NCI-H1105 (cell line): Measurements from ENCODE around the gene MBTPS1.

Experiments
- DNase-seq: peaks from one replicate; lab custom pipeline; 2025; lab: John Stamatoyannopoulos, UW

MBTPS1 gene

GRCh38 chr16:84116720-84117493 is at the start of gene MBTPS1:
Gene MBTPS1 (minus strand): TSS chr16:84116942. CDS start chr16:84101783, 15,159 bp downstream.
- DNase-seq: peak; percentile 91

- DNase-seq: no peak
These were observed 49.0 kb upstream of the MBTPS1 start for GRCh38 chr16:84165746-84166145.

GRCh38 chr16:84161801-84162200 is 45.1 kb upstream of the MBTPS1 start:
- no peak for DNase-seq

GRCh38 chr16:84161037-84161436 is 44.3 kb upstream of the MBTPS1 start:
- no peak for DNase-seq

GRCh38 chr16:84159800-84160199 is 43.1 kb upstream of the MBTPS1 start:
- no peak for DNase-seq

- no peak for DNase-seq
These were observed 42.3 kb upstream of the MBTPS1 start for GRCh38 chr16:84159007-84159406.

GRCh38 chr16:84156342-84156784 is 39.6 kb upstream of the MBTPS1 start:
- no peak for DNase-seq

- no peak for DNase-seq
These were observed 39.0 kb upstream of the MBTPS1 start for GRCh38 chr16:84155771-84156170.

GRCh38 chr16:84155226-84155625 is 38.5 kb upstream of the MBTPS1 start:
- no peak for DNase-seq

GRCh38 chr16:84153660-84154214 is 37.0 kb upstream of the MBTPS1 start:
- DNase-seq: no peak

- no peak for DNase-seq
These were observed 34.2 kb upstream of the MBTPS1 start for GRCh38 chr16:84150926-84151325.

- DNase-seq: peak; percentile 69
These were observed 28.3 kb upstream of the MBTPS1 start, which contains the start of the genes DNAAF1 and HSDL1 for GRCh38 chr16:84144859-84145639. Gene DNAAF1 (plus strand): TSS chr16:84145308. CDS start chr16:84145441, 133 bp downstream. Gene HSDL1 (minus strand): TSS chr16:84145177. CDS start chr16:84131321, 13,856 bp downstream.

GRCh38 chr16:84144209-84144858 is 27.6 kb upstream of the MBTPS1 start:
- no peak for DNase-seq

GRCh38 chr16:84143784-84144199 is 27.1 kb upstream of the MBTPS1 start:
- DNase-seq: no peak

GRCh38 chr16:84143081-84143480 is 26.3 kb upstream of the MBTPS1 start:
- DNase-seq: no peak

GRCh38 chr16:84141143-84141670 is 24.5 kb upstream of the MBTPS1 start:
- no peak for DNase-seq

- DNase-seq: no peak
These were observed 23.0 kb upstream of the MBTPS1 start for GRCh38 chr16:84139628-84140258.

GRCh38 chr16:84138824-84139627 is 22.3 kb upstream of the MBTPS1 start:
- no peak for DNase-seq

- no peak for DNase-seq
These were observed 21.7 kb upstream of the MBTPS1 start for GRCh38 chr16:84138500-84138823.

- DNase-seq: no peak
These were observed 21.1 kb upstream of the MBTPS1 start for GRCh38 chr16:84137769-84138357.
